GM18517 (cell line): Measurements from ENCODE around the gene RAP2A.
A peak's percentile ranks its signal among the peaks of the same experiment; 100 is the strongest.

Experiments
- ATAC-seq: cut with Tn5 transposase; IDR thresholded peaks from one replicate; pipeline ENCODE4 v1.9.1; 2021; ENCODE audit warnings: mild to moderate bottlenecking, moderate library complexity; ENCODE audit not compliant: unreplicated experiment

The RAP2A gene

DNA sequence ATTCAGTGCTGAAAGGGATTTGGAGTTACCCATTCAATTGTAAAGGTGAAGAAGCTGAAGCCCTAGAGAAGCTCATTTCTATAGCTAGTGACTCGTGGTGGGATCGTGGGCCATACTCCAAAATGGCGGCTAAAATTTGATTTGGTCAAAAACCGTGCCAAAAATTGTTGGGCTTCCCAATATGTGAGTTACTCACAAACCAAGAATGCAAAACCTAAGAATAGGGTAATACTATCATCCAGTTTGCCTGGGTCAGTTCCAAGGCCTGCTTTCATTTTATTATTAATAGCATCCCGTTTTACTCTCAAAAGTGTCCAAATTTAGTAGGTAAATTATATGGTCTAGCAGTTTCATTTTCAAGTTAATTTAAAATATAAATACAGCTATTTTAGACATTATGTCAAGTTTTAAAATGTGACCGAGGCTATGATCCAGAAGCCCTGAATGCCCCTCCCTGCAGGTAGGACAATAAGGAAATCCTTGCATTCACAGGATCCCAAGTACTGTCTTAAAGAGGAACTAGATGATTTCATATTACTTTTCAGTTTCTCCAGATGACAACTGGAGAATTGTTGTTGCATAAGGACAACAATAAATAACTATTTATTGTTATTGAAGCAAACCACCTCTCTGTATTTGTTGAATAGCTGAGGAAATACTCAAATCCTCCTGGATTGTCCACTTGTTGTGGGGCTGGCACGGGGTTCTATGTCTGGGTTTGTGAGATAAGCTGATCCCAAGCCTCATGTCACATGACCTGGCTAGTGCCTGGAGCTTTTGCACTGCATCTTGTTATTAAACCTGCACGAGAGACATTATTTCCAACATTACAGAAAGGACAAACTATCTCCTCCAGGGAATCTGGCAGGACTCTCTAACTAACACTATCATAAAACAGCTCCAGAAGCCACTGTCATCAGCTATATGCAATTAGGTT lies 11.6 kb upstream of the RAP2A start:
- no peak for ATAC-seq

DNA sequence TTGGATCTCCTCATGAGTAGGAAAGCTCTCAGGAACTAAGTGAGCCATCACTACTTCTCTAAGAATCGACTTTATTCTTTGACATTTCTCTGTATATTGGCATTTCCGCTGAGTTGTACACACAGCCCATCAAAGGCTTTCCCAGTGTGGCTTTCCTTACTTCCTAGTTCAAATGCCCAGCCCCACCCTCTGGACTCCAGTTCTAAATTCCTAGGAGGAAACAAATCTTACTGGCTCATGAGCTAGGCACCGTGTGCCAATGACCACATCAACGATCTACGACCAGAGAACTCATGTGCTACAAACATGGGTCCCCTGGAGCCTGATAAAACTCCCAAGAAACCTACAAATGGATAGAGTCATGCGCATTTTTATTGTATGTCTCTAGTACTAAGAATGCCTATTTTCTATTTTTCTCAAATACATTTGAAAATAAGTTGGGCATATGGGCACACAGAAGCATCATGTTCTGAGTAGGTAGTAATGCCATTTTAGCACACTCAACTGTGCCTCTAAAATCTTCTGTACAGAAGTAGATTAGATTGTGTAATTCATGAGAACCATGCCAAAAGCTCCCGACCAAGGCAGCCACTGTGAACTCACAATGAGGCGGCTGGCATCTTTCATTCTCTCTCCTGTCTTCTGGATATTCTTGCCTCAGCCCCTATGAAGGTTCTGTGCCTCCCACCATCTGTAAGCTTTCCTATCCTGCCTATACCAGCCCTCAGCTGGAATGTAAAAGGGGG lies 10.5 kb upstream of the RAP2A start:
- ATAC-seq: no peak

DNA sequence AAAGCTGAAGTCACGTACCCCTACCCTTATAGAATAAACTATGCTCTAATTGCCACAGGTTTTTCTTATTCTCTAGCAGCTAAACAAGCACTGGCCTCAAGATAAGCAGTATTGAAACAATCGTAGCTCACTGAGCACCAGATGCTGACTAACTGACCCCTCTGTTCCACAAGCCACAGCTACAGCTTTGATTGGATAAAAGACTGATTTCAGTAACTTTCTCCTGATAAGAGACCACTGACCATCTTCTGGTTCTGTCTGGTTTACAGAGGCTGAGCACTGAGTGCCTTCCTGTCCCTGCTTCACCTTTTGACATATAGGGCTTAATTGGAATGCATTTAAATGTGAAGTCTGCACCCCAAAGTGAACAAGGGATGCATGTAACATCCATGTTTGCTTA lies 8.4 kb upstream of the RAP2A start:
- ATAC-seq: no peak

DNA sequence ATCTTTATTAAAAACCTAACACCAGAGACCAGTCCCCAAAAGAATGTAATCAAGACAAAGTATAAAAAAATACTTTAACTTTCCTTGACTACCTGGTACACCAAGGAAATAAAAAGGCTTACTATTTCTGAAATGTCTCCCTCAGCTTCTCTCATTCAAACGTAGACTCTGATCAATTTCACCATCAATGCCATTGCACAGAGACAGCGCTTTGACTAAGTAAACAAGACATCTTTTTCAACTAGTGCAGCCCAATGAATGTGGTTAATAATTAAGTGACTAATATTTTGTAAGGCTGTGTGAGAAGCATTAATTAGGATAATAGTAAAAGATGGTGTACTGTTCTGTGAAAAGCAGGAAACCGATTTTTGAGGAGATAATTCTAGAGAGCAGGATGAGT lies 7.3 kb upstream of the RAP2A start:
- no peak for ATAC-seq

DNA sequence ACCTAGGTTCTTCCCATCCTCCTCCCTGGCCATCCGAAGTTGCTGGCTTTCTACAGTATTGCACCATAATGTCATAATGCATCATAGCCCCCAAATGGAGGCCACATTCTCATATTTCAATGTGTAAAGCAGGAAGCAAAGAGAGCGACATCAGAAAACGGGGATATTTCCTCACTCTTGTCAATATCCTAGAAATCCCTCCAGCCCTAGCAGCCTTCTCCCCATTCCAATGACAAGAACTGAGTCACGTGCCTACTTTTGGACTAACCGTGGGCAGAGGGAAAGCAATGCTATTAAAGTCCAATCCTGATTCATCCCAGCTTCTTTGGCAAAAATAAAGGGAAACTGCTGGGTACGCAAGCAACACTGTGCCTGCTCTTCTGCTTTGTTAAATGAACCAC lies 4.3 kb upstream of the RAP2A start:
- no peak for ATAC-seq

DNA sequence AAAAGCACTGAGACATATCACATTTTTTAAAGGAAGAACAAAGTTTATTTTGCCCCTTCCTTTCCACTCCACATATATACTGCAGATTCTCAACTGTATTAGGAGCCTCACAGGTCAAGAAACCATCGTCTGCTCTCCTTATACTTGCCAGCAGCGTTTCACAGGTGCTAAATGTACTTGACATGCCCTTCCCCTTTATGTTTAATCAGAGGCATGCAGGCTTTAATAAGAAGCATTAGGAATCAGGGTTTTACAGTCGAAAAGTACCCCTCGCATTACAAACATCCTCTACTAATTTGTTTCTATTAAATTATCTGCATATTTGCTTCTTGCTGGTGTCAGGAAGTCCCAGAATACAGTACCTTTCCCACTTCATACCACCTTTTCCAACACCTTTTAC lies 3.7 kb upstream of the RAP2A start:
- ATAC-seq: no peak

DNA sequence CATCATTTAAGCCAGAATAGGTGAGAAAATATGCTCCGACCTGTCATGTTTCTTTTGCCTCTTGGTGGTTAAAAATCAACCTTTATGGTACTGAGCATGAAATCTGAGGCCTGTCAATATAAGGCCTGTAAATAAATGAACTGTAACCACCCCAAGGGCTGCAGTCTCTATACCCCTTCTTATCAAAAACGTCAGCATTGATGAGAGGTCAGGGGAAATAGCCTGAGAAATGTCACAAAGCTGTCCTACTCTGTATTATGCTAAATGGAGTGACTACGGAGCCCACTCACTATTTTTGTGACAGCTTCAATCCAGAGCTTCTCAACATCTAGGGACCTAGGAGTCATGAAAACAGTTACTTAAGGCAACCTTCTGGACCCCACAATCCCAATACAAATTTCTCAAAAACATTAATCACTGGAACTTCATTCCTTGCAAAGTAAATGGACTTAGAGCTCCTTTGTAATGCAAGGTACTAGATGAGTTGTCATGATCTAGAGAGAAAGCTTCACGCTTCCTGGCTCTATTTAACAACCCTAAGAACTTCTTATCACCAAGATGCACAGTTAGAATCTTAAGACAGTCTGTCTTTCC lies 2.7 kb upstream of the RAP2A start:
- ATAC-seq: no peak

DNA sequence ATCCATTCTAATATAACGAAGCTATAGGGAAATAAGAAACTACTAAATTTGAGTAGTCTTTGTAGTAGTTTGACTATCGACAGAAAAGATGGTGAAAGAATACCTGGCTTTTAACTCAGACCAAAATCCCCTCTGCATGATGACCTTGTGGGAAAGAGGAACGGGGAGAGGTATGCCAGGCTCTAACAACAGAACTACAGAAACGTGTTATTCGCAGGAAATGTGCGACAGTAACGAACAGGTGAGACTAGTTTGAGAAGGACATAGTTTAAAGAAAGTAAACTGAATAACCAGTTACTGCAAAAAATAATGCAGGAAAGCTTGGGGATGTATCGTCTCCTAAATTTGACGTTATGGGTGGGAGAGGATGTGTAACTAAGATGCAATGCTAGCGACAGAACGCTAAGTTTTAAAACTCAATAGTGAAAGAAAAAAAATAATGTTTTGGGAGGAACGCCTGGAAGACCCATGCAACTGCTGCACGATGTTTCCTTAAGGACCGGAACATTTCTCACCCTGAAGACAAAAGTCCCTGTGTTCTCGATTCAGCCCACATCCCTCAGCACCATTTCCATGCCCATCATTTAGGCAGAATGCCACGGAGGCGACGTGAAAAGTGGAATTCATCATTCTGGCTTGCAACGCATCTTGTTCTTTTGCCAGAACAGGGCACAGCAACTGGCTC lies 1.6 kb upstream of the RAP2A start:
- ATAC-seq: no peak

DNA sequence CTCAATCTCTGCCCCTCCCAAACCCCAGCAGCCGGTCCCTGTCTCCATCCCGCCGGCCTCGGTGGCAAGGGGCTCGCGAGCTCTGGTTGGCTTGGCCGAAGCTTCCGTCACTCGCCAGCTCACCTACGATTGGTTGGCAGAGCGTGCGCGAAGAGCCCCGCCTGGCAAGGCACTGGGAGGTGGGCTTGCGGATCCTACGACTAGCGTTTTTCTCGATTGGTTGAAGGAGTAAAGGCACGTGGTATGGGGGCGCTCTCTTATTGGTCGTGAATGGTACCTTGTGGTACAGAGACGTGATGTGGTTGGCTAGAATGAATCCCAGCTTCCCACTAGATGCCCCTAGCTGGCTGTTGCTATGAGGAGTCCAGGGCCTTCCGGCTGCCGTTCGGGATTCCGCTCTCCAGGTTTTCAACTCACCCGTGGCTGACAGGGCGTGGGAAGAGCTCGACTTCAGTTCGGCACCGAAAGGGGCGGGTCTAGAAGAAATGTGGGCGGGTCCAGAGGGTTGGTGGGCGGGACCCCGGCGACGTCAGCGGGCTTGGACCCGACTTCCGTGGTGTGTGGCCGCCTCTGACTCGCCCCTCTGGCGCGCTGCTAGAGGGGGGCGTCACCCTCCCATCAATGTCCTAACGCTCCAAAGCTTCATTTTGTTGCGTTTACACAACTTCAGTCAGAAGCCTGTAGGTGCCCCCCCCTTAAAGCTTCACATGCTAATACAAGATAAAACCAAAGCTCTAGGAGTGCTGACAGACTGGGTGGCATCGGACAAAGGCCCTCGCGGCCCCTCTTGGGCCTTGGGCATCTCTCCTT lies 847 bp upstream of the RAP2A start:
- ATAC-seq: peak; percentile 90

DNA sequence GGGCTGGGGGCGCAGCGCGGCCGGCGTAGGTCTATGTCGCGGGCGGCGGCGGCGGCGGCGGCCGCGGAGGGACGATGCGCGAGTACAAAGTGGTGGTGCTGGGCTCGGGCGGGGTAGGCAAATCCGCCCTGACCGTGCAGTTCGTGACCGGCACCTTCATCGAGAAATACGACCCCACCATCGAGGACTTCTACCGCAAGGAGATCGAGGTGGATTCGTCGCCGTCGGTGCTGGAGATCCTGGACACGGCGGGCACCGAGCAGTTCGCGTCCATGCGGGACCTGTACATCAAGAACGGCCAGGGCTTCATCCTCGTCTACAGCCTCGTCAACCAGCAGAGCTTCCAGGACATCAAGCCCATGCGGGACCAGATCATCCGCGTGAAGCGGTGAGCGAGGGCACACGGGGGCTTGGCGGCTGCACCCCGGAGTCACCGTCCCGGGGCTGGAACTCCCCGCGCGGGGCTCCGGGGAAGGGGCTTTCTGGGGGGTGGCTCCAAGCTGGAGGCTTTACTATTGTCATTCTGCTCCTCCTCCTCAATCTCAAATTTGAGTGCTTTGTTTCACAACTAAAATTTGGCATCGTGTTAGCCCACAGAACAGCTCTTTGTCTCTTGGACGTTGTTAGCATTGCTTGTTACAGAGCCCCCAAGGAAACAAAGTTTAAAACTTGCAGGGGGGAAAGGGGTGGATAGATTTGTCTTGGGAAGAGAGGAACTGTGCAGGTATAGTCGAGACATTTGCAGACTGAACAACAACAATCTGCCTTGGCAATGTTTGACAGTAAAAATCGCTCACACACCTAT lies 630 bp downstream of the RAP2A start:
- no peak for ATAC-seq

DNA sequence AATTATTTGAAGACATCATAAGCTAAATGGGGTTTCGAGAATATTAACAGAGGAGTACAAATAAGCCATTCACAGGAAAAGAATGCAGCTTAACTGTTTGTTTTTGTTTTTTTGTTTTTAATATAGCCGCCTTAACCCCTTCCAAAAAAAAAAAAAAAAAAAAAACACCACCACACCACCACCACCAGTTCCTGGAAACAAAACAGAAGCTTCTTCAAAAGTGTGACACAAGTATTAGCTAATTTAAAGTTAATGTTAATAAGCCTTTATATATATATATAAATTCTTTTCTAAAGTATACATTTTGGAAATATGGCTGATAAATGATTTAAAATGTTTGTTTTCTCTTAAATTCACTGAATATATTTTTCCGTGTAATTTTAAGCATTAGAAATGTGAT lies 1.4 kb downstream of the RAP2A start:
- ATAC-seq: no peak

DNA sequence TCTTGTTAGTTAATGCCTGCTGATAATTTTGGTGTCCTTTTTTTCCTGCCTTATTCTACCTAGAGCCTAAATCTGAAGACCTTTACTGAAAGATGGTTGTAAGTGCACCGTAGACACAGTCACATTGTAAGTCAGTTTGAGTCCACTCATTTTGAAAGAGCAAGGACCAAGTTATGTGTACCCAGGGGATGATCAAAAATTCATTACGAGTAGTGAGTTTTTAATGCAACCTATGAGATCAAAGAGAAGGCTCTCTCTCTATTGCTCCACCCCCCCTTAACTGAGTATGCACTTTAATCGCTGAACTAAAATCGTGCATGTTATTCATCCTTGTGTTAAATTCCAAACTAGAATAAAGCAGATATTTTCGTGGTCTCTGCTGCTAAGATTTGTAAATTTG lies 1.8 kb downstream of the RAP2A start:
- no peak for ATAC-seq

DNA sequence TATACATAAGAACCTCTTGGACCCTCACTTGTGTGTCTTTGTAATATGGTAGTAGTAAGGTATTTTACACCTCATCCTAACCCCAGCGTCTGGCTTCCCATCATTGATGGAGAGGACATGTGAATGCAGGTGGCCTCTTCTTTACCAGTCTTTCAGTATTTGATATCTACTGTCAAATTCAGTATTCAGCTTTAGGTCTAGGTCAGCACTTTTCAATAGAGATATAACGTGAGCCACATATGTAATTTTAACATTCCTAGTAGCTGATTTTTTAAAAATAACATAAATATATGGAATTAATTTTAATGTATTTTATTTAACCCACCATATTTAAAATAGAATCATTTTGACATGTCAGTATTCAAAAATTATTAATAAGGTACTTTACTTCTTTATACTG lies 2.9 kb downstream of the RAP2A start:
- no peak for ATAC-seq

DNA sequence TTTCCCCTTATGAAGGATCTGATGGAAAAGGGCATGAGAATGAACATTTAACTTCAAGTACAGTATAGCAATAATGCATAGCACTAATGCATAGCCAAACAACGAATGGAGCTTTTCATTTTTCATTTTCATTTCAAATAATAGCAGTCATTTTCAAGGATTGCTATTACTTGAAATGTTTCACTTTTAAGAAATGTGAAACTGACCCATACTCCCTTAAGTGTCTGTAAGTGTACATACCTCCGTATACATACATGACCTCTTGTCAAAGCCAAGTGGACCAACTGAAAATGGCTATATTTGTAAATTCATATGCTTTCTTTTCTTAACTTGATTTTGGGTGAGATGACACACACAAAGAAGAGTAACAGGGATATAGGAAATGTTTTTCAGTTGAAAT lies 3.8 kb downstream of the RAP2A start:
- no peak for ATAC-seq

DNA sequence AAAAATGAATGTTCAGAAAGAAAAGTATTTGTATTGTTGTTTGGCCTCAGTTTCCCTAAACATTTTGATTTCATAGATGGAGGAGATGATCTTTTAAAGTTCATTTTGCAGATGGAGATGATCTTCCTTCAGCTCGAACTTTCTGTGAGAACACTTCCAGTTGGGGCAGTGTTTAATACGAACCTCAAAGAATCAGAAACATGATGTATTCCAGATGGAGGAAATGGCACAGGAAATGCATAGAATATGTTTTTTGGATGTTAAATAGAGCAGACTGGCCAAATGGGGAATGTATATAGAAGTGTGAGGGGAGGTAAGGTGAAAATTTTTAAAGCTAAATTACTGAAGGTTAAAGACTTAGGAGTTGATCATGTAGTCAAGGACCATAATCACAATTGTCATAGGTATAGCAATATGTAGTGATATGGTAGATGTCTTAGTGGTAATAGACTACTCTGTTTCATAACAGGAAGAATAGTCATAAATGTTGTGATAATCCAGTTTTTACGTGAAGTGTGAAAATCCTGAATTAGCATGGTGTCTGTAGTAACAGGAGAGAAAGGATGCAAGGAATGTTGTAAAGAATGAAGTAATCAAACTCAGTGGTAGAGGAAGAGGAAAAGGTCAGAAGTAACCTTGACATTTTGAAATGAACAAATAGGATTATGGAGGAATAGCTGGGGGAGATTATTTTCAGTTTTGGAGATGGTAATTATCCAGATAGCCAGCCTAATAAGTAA lies 5.1 kb downstream of the RAP2A start:
- no peak for ATAC-seq

DNA sequence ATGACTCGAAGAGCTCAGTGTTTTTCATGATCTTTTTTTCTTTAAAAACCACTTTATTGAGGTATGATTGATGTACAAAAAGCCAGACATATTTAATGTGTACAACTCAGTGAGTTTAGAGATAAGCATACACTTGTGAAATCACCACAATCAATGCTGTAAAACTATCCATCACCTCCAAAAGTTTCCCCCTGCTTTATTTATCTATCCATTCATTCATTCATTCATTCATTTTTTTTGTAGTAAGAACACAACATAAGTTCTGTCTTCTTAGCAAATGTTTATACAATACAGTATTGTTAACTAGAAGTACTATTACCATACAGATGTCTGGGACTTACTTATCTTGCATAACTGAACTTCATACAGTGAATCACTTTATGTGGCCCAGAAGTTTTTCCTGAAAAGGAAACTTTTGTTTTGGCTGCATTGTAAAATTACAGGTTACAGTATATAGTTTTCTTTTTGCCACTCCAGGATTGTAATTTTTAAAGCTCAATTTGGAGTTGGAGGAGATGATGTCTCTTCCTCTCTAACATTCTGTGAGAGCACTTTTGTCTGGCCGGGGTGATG lies 6.7 kb downstream of the RAP2A start:
- ATAC-seq: no peak

DNA sequence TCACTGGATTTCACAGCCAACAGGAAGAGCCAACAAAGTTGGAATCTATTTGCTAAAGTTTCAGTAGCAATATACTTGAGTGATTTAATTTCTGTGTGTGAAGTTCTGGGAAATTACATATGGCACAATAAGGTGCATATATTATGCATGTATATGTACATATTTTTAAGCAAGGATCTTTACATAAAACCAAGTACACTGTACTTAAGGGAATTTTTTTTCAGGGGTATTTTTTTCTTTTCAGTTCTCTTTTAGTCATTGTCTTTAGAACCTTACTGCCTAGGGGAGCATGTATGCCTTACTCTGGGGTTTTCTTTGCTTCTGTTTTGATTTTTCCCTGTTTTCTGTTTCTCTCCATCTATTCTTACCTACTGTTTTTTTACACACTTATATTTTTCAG lies 7.4 kb downstream of the RAP2A start:
- ATAC-seq: peak; percentile 52

DNA sequence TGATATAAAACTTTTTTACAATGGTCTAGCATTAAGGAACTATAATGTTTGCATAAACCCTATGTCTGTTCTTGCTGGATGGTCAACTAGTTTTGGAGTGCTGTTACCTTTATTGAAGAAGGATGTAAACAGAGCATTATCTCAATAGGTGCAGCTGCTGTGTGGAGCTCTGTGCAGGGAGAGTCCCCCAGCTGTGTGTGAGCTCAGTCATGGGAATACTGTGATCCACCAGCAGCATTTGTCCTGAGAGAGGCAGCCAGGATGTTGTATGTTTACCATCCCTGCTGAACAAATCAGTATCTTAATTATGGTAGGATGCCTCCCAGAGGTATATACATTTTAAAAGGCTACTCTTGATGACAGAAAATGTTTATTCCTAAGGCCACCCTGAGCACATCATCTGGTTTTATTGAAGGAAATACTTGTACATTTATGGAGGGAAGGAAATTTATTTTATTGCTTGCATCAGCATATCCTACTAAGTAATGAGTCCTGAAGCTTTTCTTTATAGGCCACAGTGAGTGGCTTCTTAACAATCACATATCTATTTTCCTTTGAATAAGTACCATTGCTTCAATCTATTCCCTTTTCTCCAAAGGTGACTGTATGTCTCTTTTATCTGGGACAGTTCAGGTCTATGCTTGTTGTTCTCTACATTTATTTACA lies 11.7 kb downstream of the RAP2A start:
- no peak for ATAC-seq
